ENCODE results near the gene EGFL7. TPM values are rescaled to one million over a fixed set of nuclear protein-coding genes. Genes with fewer than 3 reads are reported as not detected.
A peak's percentile ranks its signal among the peaks of the same experiment; 100 is the strongest.

EGFL7 gene
- total and polyA plus RNA-seq, 9 donors: 56.8 to 95.9 (median 63.7) TPM

DNA sequence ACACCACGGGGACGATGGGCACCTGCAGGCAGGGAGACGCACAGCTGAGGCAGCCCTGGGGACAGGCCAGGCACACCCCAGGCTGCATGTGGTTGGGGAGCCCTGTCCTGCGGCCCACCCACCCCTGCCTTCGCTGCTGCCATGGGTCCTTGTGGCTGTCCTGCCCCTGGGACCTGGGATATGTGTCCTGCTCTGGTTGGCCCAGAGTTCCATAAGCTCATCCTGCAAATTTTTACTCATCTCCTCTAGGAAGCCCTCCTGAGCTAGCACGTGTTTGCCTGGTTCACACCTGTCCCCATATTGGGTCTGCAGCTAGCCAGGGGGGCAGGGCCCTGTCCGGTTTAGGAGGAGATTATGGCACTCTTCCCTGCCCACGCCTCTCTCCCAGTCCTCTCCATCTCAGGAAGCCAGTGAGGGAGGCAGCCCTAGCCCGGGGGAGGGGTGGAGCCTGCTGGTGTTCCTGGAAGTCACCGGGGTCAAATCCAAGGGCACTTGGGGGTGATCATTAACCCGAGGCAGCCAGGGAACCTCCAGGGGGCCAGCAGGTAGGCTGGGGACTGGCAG lies 12.2 kb downstream of the EGFL7 start:
- no peak for DNase-seq
- Histone ChIP-seq H3K36me3 (ENCODE audit: control insufficient read depth, insufficient read depth, low read length) (peaks cover 22% of the 10 kb centered on the region), H3K4me3 (ENCODE audit: low read length) (no peak overlapping the region), H3K9me3 (replicated peaks; ENCODE audit: control insufficient read depth, low read depth, low read length) (no peaks in the 10 kb centered on the region), H3K27ac (ENCODE audit: low read length) (no peak overlapping the region), H3K27me3 (ENCODE audit: control insufficient read depth, insufficient read depth, low read length) (no peaks in the 10 kb centered on the region), H3K4me1 (ENCODE audit: control insufficient read depth, insufficient read depth, low read length) (peaks cover 13% of the 10 kb centered on the region)
- WGBS (ENCODE audit: insufficient coverage): 64% methylated on average over 8 of the region's 11 CpGs

DNA sequence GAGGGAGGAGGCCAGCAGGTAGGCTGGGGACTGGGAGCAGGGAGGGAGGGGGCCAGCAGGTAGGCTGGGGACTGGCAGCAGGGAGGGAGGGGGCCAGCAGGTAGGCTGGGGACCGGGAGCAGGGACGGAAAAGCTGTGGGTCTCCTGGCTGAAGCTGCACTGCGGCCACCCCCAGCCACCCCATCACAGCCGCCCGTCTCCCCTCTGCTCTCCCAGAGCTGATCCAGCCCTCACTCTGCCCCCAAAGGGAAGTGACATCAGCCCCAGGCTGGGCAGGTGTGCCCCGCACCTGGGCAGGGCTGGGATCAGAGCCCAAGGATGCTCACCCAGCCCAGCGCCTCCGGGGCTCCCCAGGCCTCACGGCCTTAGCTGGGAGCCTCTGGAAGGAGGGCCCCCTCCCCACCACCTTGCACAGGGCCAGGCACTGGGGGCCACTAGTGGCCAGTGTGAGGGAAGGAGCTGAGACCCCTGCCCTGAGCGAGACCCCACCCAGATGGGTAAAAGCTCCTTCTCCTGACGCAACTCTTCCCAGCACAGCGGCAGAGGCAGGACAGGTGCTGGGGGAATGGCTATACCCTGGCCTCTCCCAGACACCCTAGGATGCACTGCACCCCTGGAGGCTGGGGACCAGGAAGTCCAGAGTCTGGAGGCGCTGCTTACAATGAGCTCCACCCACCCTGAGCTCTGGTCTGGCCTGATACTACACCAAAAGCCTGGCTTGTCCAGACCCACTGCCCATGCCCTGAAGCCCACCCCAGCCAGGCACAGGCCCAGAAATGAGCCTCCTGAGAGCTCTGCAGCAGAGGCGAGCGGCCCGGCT lies 13.0 kb downstream of the EGFL7 start:
- WGBS (ENCODE audit: insufficient coverage): 74% methylated on average over 8 of the region's 16 CpGs
- no peak for DNase-seq
- Histone ChIP-seq H3K4me1 (ENCODE audit: control insufficient read depth, insufficient read depth, low read length) (peaks cover 13% of the 10 kb centered on the region), H3K4me3 (ENCODE audit: low read length) (no peak overlapping the region), H3K36me3 (ENCODE audit: control insufficient read depth, insufficient read depth, low read length) (peaks cover 14% of the 10 kb centered on the region), H3K9me3 (replicated peaks; ENCODE audit: control insufficient read depth, low read depth, low read length) (no peaks in the 10 kb centered on the region), H3K27ac (ENCODE audit: low read length) (no peak overlapping the region), H3K27me3 (ENCODE audit: control insufficient read depth, insufficient read depth, low read length) (no peaks in the 10 kb centered on the region)

GRCh38 chr9:136676297-136676794 lies 13.6 kb downstream of the EGFL7 start:
- WGBS (ENCODE audit: insufficient coverage): 90% methylated on average over 8 of the region's 13 CpGs

GRCh38 chr9:136676920-136677686 lies 14.4 kb downstream of the EGFL7 start:
- Histone ChIP-seq H3K36me3 (ENCODE audit: control insufficient read depth, insufficient read depth, low read length) (peaks cover 13% of the 10 kb centered on the region), H3K27ac (ENCODE audit: low read length) (no peak overlapping the region), H3K9me3 (replicated peaks; ENCODE audit: control insufficient read depth, low read depth, low read length) (no peaks in the 10 kb centered on the region), H3K27me3 (ENCODE audit: control insufficient read depth, insufficient read depth, low read length) (no peaks in the 10 kb centered on the region), H3K4me1 (ENCODE audit: control insufficient read depth, insufficient read depth, low read length) (peaks cover 5% of the 10 kb centered on the region), H3K4me3 (ENCODE audit: low read length) (no peak overlapping the region)
- DNase-seq: no peak
- 83% methylated on average over 43 of the region's 46 CpGs for WGBS (ENCODE audit: insufficient coverage)

More at GRCh38 chr9:136676297-136676794, 13.6 kb downstream of the EGFL7 start:
- H3K4me3 ChIP-seq (ENCODE audit: low read length): no peak overlapping the region
- DNase-seq: no peak
- H3K27me3 ChIP-seq (ENCODE audit: control insufficient read depth, insufficient read depth, low read length): no peaks in the 10 kb centered on the region
- no peaks in the 10 kb centered on the region for H3K9me3 ChIP-seq (replicated peaks; ENCODE audit: control insufficient read depth, low read depth, low read length)
- peaks cover 13% of the 10 kb centered on the region for H3K36me3 ChIP-seq (ENCODE audit: control insufficient read depth, insufficient read depth, low read length)
- H3K27ac ChIP-seq (ENCODE audit: low read length): no peak overlapping the region
- H3K4me1 ChIP-seq (ENCODE audit: control insufficient read depth, insufficient read depth, low read length): peaks cover 12% of the 10 kb centered on the region

- no peaks in the 10 kb centered on the region for H3K4me1 ChIP-seq (ENCODE audit: control insufficient read depth, insufficient read depth, low read length)
- WGBS (ENCODE audit: insufficient coverage): 91% methylated on average over 11 of the region's 15 CpGs
Measured at GRCh38 chr9:136678034-136678433, 15.3 kb downstream of the EGFL7 start.

DNA sequence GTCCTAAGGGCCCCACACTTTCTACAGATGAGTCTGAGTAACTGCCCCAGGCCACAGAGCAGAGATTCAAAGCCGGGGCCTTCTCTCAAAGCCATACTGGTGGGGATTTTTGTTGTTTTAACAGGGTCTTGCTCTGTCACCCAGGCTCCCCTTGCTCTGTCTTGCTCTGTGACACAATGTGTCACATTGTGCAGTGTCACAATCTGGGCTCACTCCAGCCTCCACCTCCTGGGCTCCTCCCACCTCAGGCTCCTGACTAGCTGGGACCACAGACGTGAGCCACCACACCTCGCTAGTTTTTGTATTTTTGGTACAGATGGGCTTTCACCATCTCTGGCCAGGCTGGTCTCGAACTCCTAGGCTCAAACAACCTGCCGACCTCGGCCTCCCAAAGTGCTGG lies 15.9 kb downstream of the EGFL7 start:
- 85% methylated on average over 4 of the region's 6 CpGs for WGBS (ENCODE audit: insufficient coverage)
- Histone ChIP-seq H3K9me3 (replicated peaks; ENCODE audit: control insufficient read depth, low read depth, low read length) (no peaks in the 10 kb centered on the region), H3K27me3 (ENCODE audit: control insufficient read depth, insufficient read depth, low read length) (no peaks in the 10 kb centered on the region), H3K27ac (ENCODE audit: low read length) (no peak overlapping the region), H3K4me3 (ENCODE audit: low read length) (no peak overlapping the region), H3K4me1 (ENCODE audit: control insufficient read depth, insufficient read depth, low read length) (no peaks in the 10 kb centered on the region), H3K36me3 (ENCODE audit: control insufficient read depth, insufficient read depth, low read length) (peaks cover 12% of the 10 kb centered on the region)
- DNase-seq: no peak

More at GRCh38 chr9:136678034-136678433, 15.3 kb downstream of the EGFL7 start:
- H3K27me3 ChIP-seq (ENCODE audit: control insufficient read depth, insufficient read depth, low read length): no peaks in the 10 kb centered on the region
- peaks cover 10% of the 10 kb centered on the region for H3K36me3 ChIP-seq (ENCODE audit: control insufficient read depth, insufficient read depth, low read length)
- DNase-seq: no peak
- no peaks in the 10 kb centered on the region for H3K9me3 ChIP-seq (replicated peaks; ENCODE audit: control insufficient read depth, low read depth, low read length)
- no peak overlapping the region for H3K4me3 ChIP-seq (ENCODE audit: low read length)
- H3K27ac ChIP-seq (ENCODE audit: low read length): no peak overlapping the region

GRCh38 chr9:136679431-136679941 lies 16.8 kb downstream of the EGFL7 start:
- peak; percentile 66 for DNase-seq
- peaks cover 13% of the 10 kb centered on the region for H3K36me3 ChIP-seq (ENCODE audit: control insufficient read depth, insufficient read depth, low read length)
- H3K4me3 ChIP-seq (ENCODE audit: low read length): no peak overlapping the region
- no peaks in the 10 kb centered on the region for H3K27me3 ChIP-seq (ENCODE audit: control insufficient read depth, insufficient read depth, low read length)
- peak overlapping the region; percentile 15 for H3K27ac ChIP-seq (ENCODE audit: low read length)
- WGBS (ENCODE audit: insufficient coverage): 67% methylated on average over 17 of the region's 22 CpGs
- H3K9me3 ChIP-seq (replicated peaks; ENCODE audit: control insufficient read depth, low read depth, low read length): no peaks in the 10 kb centered on the region
- no peaks in the 10 kb centered on the region for H3K4me1 ChIP-seq (ENCODE audit: control insufficient read depth, insufficient read depth, low read length)

GRCh38 chr9:136681029-136681428 lies 18.3 kb downstream of the EGFL7 start:
- no peak for DNase-seq
- Histone ChIP-seq H3K27ac (ENCODE audit: low read length) (no peak overlapping the region), H3K27me3 (ENCODE audit: control insufficient read depth, insufficient read depth, low read length) (no peaks in the 10 kb centered on the region), H3K9me3 (replicated peaks; ENCODE audit: control insufficient read depth, low read depth, low read length) (no peaks in the 10 kb centered on the region), H3K4me3 (ENCODE audit: low read length) (no peak overlapping the region), H3K4me1 (ENCODE audit: control insufficient read depth, insufficient read depth, low read length) (peaks cover 11% of the 10 kb centered on the region), H3K36me3 (ENCODE audit: control insufficient read depth, insufficient read depth, low read length) (peaks cover 12% of the 10 kb centered on the region)
- 89% methylated on average over 16 of the region's 17 CpGs for WGBS (ENCODE audit: insufficient coverage)

DNA sequence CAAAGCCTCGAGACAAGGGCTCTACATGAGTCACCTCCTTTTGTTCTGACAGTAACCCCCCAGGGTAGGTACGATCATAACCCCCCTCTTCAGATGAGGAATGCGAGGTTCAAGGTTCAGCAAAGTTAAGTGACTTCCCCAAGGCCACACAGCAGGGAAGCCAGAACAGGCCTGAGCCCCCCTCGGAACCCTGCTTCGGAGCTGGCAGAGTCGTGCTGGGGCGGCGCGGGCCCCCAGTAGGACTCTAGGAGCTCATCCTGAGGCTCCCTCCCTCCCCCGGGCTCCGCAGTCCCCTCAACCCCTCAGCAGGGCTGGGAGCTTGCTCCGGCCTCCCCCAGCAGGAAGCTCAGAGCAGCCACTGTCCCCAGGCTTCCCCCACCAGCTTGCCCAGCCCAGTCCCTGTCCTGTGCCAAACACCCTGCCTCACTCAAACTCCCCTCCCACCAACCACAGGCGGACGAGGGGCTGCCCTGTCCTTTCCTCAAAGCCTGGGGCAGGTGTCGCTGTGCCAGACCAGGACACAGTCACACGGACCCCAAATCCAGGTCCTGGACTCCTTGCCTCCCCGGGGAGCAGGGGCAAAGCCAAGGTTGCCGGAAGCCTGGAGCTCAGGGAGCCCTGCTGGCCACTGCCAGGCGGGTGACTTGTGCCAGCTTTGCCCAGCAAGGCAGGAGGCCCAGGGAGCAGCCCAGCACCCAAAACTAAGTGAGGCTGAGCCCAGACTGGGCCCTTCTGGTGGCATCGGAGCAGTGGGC lies 19.4 kb downstream of the EGFL7 start:
- no peak overlapping the region for H3K27ac ChIP-seq (ENCODE audit: low read length)
- peaks cover 8% of the 10 kb centered on the region for H3K36me3 ChIP-seq (ENCODE audit: control insufficient read depth, insufficient read depth, low read length)
- H3K4me1 ChIP-seq (ENCODE audit: control insufficient read depth, insufficient read depth, low read length): peaks cover 18% of the 10 kb centered on the region
- H3K27me3 ChIP-seq (ENCODE audit: control insufficient read depth, insufficient read depth, low read length): no peaks in the 10 kb centered on the region
- no peaks in the 10 kb centered on the region for H3K9me3 ChIP-seq (replicated peaks; ENCODE audit: control insufficient read depth, low read depth, low read length)
- H3K4me3 ChIP-seq (ENCODE audit: low read length): no peak overlapping the region
- no peak for DNase-seq
- WGBS (ENCODE audit: insufficient coverage): 76% methylated on average over 10 of the region's 20 CpGs

Measured in muscle of leg (tissue), 11 donors.